Stromal cell of bone marrow (primary cell): Measurements from ENCODE around the gene HPCAL1.

Experiments used
- DNase-seq: peaks from one replicate; pipeline ENCODE4 v3.0.0-alpha.2; 2012; ENCODE audit warnings: low read depth

The HPCAL1 gene

DNA sequence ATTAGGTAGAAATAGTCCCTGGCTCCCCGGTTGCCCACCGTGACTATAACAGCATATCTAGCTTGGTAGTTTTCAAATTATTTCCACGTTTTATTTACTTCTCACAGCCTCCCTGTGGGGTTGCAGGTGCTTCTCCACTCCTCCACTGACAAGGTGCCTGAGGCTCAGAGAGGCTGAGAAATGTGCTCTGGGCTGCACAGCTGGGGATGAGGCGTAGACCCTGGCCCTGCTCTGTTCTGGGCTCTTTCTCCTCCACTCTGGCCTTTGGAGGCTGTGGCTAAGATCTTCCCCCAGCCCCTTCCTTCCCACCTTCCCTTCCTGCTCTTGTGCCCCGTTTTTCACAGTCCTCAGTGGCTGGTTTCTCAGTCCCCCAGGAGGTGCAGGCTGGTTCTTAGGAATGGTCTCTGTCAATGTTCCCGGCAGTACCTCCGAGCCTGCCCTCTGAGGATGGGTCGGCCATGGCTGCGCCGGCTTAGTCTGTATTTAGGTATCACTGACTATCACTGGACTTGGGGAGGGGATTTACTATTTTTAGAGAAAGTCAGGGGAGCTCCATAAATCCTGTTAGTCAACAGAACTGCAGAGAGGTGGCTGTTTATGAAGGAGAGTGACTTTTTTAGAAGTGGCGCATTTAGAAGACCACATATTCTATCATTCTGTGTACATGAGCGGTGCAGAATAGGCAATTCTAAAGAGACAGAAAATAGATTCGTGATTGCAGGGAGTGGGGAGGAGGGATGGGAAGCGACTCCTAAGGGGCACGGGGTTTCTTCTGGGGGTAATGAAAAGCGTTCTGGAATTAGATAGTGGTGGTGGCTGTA, 35.0 kb downstream of the HPCAL1 start:
- DNase-seq, result no peak

DNA sequence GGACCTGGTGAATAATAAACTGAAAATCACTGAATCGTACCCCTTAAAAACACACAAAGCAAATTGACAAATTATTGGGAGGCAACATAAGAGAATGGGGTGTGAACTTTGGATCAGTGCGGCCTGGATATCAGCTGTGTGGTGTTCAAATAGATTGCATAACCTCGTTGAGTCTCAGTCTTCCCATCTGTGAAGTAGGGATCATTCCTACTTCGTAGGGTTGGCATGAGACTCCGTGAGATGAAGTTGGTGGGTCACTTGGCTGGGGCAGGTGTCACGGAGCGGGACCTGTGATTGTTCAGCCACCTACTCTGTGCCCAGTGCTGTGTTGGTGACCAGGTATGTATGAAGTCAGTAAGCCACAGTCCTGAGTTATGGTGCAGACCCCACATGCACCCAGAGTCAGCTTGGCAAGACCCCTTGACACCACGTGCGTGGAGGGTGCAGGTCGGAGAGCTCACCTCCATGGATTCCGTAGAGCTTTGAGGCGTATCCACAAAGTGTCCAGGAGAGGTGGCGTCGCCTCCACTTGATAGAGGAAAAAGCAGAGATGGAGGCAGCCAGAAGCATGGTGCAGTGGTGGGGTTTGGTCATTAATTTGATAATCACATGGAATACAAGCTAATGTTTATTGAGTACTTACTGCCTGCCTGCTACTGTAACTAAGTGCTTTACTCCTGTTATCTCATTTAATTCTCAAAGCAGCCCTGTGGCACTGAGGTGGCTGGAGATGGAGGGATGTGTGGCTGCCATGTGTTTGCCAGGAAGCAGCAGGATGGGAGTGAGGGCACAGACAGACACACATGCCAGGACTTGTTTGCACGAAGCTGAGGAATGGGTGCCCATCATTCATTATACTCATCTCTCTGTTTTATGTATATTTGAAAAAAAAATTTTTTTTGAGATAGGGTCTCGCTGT, 35.8 kb downstream of the HPCAL1 start:
- no peak for DNase-seq

DNA sequence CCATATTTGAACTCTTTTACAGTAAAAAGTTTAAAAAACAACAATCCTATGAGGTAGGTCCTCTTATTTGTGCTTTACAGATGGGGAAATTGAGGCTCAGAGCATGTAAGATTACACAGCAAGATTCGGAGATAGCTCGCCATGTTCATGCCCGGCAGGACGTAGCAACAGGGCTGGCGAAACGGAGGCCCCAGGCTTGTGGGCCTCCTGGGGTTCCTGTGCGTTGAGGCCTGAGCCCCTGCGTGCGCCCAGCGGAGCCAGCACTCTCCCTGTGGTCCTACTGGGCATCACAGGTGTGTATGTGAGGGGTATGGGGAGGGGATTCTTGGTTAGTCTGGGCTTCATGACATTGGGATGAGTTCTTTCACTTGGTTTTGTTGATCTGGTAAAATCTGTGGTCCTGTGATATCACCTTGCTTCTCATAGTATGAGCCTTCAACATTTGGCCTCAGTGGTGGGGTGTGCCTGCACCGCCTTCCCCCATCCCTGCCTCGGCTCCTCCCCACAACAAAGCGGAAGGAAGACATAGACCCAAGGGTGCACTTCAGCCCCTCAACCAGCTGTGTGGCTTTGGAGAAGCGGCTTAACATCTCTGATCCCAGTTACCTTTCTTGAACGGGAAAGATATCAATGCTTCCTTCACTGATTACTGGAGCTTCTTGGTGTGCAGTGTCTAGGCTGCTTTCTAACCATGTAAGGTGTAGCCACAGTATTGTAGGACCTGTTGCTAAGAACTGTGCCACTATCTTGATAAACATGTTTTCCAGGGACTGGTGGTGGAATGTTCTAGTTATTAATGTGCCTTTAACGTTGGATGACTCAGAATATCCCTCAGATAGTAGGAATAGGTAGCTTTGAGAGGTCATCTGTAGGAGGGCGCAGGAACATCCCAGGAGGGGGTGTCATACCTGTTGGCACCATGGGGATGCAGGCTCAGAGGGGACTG, 37.2 kb downstream of the HPCAL1 start:
- DNase-seq, result no peak

DNA sequence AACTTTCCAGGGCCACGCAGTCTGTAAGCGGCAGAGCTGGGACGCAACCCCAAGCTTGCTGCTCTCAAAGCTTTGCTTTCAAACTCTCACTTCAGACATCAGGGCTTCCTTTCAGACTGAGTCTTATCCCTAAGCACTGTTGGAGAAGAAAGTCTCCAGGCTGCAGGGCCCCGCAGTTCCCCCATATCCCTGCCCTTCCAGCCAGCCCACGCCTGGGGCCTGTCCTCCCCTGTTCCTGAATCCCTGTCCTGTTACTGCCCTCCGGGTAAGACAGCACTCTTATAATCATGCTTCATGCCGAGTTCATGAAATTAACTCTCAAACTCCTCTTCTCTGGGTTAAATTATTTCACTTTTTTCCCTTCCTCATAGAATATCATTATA, 37.9 kb downstream of the HPCAL1 start:
- no peak for DNase-seq

DNA sequence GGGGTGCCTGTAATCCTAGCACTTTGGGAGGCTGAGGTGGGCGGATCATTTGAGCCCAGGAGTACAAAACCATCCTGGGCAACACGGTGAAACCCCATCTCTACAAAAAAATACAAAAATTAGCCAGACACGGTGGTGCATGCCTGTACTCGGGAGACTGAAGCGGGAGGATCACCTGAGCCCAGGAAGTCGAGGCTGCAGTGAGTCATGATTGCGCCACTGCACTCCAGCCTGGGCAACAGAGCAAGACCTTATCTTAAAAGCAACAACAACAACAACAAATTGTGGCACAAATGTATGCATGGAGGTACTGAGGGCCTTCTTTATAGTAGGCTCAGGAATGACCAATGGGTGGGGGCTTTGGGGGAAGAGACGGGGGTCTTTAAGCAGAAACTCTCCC, 38.5 kb downstream of the HPCAL1 start:
- no peak for DNase-seq

DNA sequence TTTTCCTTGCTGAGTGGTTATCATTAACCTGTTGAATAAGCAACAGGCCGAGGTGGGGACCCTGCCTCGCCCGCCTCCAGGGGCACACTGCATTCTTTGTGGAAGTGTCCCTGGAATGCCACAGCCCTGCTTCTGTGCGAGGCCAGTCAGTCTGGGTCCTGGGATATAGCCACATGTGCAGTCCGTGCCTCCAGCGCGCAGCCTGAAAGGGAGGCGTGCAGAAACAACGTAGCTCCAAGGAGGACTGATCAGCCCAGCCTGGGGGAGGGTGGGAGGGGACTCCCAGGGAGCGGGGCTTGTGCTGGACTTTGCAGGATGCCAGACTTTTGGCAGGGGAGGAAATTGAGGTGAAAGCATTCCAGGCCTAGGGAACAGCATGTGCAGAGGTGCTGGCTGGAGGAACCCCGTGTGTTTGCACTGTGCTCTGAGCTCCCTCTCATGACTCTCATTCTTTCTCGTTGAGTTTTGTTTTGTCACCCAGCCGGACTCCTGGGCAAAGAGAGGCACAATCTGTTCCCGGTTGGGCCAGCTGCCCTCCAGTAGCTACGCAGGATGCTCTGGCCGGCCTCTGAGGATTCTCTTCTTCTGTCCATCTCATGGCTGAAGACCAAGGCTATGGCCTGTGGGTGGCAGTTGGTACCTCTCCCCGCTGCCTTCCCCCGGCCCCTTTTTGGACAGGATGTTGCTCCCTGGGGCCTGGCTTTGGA, 39.7 kb downstream of the HPCAL1 start:
- no peak for DNase-seq

DNA sequence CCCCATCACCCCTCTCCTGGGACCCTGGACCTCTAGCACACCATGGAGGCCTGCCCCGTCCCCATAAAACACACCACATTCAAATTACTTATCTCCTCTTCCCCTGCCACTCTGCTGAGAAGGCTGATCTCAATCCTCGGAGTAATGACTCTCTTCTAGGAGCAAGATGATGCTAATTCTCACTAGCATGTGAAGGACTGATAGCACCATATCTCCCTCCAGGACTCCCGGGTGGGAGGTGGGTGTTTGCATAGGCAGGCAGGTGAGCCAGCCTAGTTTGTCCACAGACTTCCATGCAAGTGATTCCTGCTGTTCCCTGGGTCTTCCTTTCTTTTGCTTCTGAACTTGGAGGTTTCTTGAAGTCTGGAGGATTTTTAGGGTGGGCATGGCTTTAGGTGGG, 40.5 kb downstream of the HPCAL1 start:
- no peak for DNase-seq

DNA sequence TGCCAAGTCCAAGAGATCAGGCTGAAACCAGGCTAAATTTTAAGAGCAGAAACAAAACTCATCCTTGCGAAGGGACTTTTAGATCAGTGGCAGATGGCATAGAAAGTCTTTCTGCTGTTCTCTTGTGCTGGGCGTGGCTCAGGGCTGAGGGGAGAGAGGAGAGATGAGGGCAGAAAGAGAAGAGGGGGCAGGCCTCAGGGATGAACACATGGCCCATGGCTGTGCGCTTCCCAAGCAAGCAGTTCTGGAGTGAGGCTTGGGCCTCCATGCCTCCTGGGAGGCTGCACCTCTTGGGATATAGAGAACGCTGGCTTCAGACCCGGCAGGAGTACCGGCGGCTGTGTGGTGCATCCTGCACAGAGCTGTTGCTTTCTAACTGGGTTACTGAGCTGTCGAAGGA, 41.0 kb downstream of the HPCAL1 start:
- no peak for DNase-seq

DNA sequence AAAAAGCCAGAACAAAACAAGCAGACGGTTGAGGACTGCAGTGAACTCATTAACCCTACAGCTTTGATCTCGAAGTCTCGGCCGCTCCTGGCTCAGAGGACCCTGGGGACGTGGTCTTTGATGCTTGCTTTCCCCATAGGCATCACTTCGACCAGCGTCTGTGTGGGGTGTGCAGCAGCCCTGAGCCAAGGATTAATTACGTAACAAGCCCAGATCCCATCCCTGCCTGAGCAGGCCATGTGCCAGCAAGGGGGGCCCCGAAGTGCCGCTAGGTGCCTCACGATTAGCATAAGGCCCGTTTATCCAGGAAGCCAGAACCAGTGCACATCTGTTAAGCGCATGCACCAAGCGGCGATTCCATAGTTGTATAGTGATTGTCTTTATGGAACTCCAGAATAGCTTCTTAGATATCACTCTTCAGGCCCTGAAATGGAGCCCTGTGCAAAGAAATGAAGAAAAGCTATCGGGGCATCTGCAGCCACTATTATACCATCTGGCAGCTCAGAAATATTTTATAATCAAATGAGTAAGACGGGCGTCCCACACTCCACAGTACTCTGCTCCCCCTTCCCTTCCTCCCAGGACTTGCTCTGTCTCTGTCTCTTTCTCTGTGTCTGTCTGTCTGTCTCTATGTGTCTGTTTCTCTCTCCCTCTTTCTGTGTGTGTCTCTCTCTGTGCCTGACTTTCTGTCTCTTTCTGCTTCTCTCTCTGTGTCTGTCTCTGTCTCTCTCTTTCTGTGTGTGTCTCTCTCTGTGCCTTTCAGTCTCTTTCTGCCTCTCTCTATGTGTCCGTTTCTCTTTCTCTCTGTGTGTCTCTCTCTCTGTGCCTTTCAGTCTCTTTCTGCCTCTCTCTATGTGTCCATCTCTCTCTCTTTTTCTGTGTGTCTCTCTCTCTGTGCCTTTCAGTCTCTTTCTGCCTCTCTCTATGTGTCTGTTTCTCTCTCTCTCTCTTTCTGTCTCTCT, 41.7 kb downstream of the HPCAL1 start:
- no peak for DNase-seq

DNA sequence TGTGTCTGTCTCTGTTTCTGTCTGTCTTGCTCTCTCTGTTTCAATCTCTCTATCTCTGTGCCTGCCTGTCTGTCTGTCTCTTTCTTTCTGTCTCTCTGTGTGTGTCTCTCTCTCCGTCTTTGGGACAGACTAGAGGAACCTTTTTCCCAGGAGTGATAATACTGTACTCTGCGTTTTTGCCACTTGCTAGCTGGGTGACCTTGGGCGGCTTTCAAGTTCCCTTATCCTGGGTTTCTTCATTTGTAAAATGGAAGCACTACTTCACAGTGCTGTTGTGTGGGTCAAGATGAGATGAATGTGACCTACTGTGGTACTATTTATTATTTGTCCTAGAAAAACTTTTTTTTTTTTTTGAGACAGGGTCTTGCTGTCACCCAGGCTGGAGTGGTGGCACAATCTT, 42.4 kb downstream of the HPCAL1 start:
- DNase-seq, result no peak

DNA sequence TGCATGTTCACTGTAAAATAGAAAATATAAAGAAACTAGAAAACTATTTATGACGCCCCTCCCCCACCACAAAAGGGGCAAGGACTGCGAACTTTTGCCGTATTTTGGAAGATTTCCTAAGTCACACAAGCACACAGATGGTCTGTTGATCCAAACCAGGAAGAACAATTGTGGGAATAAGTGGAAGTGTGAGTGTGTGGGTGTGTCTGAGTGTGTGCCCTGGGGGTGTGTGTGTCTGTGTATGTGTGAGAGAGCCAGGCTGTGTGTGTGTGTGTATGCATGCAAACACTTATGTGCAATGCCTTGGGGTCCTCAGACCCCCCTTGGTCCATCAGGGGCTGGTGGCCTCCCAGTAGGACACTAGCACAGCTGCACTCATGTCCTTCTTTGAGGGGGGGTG, 43.1 kb downstream of the HPCAL1 start:
- no peak for DNase-seq

DNA sequence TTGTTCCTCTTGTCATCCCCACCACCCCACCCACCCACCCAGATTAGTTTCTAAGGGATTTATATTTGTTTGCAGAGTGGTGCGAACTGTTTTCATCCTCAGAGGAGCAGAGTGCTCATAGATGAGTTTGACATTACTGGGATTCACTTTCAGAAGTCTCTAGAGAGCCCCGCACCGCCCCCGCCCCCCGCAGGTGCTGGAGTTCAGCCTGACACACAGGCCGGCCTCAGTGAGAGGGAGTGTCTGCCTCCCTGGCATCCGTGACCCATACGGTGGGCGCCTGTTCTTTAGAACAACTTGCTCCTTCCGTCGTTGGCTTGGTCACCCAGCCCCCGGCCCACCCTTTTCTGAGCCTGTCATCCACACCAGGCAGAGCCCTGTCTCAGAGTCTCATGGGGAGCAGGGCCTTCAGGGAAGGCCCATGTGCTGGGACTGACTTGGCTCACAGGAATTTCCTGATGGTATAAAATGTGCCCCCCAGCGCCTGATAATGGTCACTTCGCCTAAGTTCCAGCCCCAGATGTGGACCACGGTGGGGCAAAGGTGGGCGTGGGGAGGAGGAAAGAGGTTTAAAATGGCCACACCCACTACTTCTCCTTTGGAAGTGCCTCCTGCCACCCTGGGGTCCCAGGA, 44.3 kb downstream of the HPCAL1 start:
- no peak for DNase-seq

DNA sequence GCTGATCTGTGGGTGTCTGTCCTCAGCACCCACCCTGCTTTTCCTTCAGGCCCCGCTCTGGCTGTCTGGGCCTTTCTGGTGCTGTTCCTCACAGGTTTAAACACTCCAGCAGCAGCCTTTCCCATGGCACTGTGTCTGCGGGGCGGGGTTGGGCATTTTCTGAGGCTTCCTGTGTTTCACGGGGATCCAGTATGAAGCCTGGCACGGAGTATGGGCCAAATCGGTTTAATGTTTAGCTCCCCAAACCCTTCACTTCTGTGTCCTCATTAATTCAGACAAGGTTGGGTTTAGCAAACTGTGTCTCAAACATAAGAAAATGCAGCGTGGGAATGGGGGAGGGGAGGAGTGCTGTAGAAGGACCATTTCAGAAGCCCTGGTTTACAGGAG, 44.9 kb downstream of the HPCAL1 start:
- DNase-seq, result no peak

DNA sequence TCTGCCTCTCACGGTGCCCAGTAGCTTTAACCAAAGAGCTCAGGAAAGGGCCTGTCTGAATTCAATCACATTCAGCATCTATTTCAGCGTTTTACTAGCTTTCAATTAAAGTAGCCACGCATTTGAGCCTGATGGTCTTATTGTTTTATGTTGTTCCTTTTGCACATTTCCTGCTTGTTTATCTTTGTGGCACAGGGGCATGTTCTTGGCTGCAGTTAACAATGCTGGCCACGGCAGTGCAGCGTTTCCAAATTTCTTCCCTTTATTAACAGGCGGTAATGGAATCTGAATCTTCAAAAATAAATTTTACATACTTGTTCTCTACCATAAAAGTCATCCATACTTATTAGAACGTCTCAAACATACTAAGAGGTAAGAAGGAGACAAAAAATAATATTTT, 46.2 kb downstream of the HPCAL1 start:
- DNase-seq, result no peak

DNA sequence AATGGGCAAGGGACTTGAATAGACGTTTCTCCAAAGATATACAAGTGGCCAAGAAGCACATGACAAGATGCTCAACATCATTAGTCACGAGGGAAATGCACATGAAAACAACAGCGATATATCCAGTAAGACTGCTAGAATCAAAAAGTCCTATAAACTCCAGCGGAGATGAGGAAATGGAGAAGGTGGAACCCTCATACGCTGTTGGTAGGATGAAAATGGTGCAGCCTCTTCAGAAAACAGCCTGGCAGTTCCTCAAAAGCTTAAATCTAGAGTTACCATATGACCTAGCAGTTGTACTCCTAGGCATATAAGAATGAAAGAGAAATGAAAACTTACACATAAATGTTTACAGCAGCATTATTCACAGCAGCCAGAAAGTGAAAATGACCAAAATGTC, 48.1 kb downstream of the HPCAL1 start:
- DNase-seq, result no peak

DNA sequence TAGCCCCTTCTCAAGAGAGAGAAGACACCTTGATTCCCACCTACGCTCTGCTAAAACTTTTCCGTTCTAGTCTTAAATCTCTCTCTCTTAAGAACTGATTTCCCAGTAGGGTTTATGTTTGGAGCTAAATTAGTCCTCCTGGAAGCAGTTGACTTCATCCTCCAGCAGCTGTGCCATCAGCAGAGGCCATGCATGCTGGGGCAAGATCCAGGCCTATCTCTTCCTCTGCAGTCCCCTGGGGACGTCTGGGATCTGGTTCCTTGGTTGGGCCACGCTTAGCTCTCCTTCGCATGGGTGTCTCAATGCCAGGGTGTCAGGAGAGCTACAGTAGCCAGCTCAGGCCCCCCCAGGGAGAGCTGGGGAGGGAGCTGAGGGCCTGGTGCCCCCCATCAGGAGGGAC, 49.7 kb downstream of the HPCAL1 start:
- DNase-seq, result no peak

DNA sequence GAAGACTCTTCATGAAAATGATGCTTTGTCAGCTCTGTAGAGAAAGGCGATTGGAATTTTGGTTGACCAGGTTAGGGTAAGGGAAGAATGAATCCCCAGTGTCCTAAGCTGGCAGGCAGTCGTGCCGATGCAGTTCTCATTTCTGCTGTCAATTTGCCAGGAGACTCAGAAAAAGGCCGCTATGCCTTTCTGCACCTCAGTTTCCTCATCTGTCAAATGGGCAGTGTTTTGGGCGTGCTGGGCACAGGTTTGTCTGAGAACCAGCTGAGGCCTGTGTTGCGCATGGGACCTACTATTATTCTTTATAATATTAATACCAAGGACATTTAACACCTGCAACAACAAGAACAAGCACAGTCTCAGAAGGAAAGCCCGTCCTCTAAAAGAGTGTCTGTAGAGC, 50.3 kb downstream of the HPCAL1 start:
- DNase-seq, result no peak

DNA sequence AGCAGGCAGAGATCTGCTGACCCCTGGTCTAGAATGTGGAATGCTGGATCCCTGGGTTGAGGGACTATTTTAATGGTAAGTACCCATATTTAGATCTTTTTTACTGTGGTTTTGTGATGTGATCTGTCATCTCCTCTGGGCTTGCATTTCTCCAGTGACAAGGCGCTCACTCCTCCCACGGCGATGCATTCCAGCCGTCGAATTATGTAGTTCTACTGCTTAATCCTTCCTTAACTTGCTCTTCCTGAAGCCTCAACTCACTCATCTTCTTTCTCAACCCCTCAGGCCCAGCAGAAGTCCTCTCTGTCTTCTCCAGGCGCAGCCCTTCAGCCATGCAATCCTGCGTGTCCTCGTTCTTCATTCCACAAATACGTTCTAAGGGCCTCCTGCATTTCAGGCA, 51.2 kb downstream of the HPCAL1 start:
- DNase-seq, result no peak

DNA sequence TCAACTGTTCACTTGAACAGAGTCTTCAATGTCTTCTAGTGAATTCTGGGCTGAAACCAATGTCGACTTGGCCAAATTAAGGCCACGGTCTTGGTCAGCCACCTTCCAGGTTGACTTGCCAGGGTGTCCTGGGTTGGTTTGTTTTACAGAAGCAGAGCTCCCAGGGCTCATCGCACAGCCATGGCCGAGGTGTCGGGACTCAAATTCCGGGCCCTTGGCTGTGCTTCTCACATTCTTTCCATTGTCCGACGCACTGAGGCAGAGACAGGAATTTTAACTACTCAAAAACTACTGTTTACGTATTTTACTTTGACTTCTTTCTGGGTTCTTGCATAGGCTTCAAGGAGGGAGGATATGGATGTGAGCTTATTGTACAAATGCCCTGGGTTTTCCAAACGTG, 51.7 kb downstream of the HPCAL1 start:
- no peak for DNase-seq
